Erythroblast (primary cell): ENCODE data around the gene PEX11A.

ENCODE experiments used
- GATA1 ChIP-seq: IDR thresholded peaks from 2 replicates; pipeline ENCODE4 v1.6.1; 2011; ENCODE audit warnings: low read depth, mild to moderate bottlenecking, control low read depth, low read length, moderate library complexity
- POLR2A ChIP-seq: IDR thresholded peaks from 2 replicates; pipeline ENCODE4 v1.6.1; 2011; ENCODE audit warnings: mild to moderate bottlenecking, low read length

DNA sequence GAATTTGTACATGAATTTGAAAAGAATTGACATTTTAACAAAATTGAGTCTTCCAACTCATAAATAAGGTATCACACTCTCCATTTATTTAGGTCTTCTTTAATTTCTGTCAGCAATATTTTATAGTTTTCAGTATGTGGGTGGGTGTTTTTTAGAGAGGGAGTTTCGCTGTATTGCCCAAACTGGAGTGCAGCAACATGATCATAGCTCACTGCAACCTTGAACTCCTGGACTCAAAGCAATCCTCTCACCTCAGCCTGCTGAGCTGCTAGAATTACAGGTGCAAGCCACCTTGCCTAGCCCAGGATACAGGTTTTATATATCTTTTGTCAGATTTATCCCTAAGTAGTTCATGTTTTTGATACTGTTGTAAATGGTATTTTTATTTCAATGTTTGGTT is 4.6 kb upstream of the PEX11A start:
- TF ChIP-seq POLR2A: no peak
- no peak for TF ChIP-seq GATA1
